PC-9 (cell line): Measurements from ENCODE around the gene MOGAT1. TPM values are rescaled to one million over a fixed set of nuclear protein-coding genes. Genes with fewer than 3 reads are reported as not detected.

Source experiments
- BruUV-seq: library from RNA; stranded (reverse); fragments of 400-500 nt; replicated peaks from 2 replicates; lab custom pipeline; 2021; lab: Mats Ljungman, UMichigan
- CTCF ChIA-PET: fragments of 300-600 bp; sonication (Branson Sonifier 250); formaldehyde crosslinking; loops from one replicate; lab custom pipeline; 2022; ENCODE audit warnings: antibody characterized with exemption; lab: Charles Lee
- POLR2A ChIA-PET: fragments of 300-600 bp; sonication (Branson Sonifier 250); formaldehyde crosslinking; loops from one replicate; lab custom pipeline; 2022; ENCODE audit warnings: antibody characterized with exemption; ENCODE audit not compliant: unreplicated experiment; lab: Charles Lee
- DNase-seq, 2 experiments: peaks; one replicate each; pipeline versions ENCODE4 v3.0.0 to v3.0.0-alpha.2; 2015 to 2022; ENCODE audit warnings: mixed read lengths in 1 of 2
- H2AFZ ChIP-seq: fragments of 200-600 bp; sonication (generic); 2 replicates; pipeline ENCODE4 v1.8.1; 2017; ENCODE audit warnings: antibody characterized with exemption
- H3F3A ChIP-seq: fragments of 200-600 bp; sonication (generic); 2 replicates; pipeline ENCODE4 v1.8.1; 2017; ENCODE audit warnings: antibody characterized with exemption, mild to moderate bottlenecking, low read depth; ENCODE audit not compliant: insufficient read depth
- H3K27ac ChIP-seq: fragments of 200-600 bp; sonication (generic); 2 replicates; pipeline ENCODE4 v1.6.1; 2016; ENCODE audit warnings: mixed run types
- H3K27me3 ChIP-seq: fragments of 200-600 bp; sonication (generic); 2 replicates; pipeline ENCODE4 v1.6.1; 2016; ENCODE audit warnings: low read depth, mixed run types; ENCODE audit not compliant: insufficient read depth
- H3K36me3 ChIP-seq: fragments of 200-600 bp; sonication (generic); 2 replicates; pipeline ENCODE4 v1.6.1; 2016; ENCODE audit warnings: low read depth, mixed run types
- H3K4me1 ChIP-seq: fragments of 200-600 bp; sonication (generic); replicated peaks from 2 replicates; pipeline ENCODE4 v1.6.1; 2016; ENCODE audit warnings: mixed run types; ENCODE audit not compliant: insufficient read depth
- H3K4me2 ChIP-seq: fragments of 200-600 bp; sonication (generic); 2 replicates; pipeline ENCODE4 v1.6.1; 2017; ENCODE audit warnings: mixed run types
- H3K4me3 ChIP-seq: fragments of 200-600 bp; sonication (generic); 2 replicates; pipeline ENCODE4 v1.6.1; 2016; ENCODE audit warnings: mixed run types
- H3K79me2 ChIP-seq: fragments of 200-600 bp; sonication (generic); 2 replicates; pipeline ENCODE4 v1.6.1; 2017; ENCODE audit warnings: low read depth, mixed run types
- H3K9me2 ChIP-seq: fragments of 200-600 bp; sonication (generic); 2 replicates; pipeline ENCODE4 v1.8.1; 2017; ENCODE audit warnings: mild to moderate bottlenecking; ENCODE audit not compliant: insufficient read depth
- H3K9me3 ChIP-seq: fragments of 200-600 bp; sonication (generic); 2 replicates; pipeline ENCODE4 v1.8.1; 2016; ENCODE audit warnings: low read depth; ENCODE audit not compliant: insufficient read depth
- H4K20me1 ChIP-seq: fragments of 200-600 bp; sonication (generic); 2 replicates; pipeline ENCODE4 v1.8.1; 2017; ENCODE audit not compliant: insufficient read depth
- EZH2 ChIP-seq: fragments of 200-600 bp; sonication (generic); IDR thresholded peaks from 2 replicates; pipeline ENCODE4 v1.8.0; 2017; ENCODE audit warnings: antibody characterized with exemption, low read depth
- intact Hi-C: fragments of 100-400 bp; cut with micrococcal nuclease; formaldehyde crosslinking; loops from one replicate; pipeline ENCODE4 v1.10.0; 2022; ENCODE audit not compliant: unreplicated experiment
- total RNA-seq: library from RNA; stranded (reverse); gene quantifications from 2 replicates; pipeline ENCODE4 v1.2.3, GENCODE V29; 2021
- TF ChIP-seq, protein P1 (sequence below): fragments of 200-600 bp; sonication (generic); conservative IDR thresholded peaks from 2 replicates; pipeline ENCODE4 v1.6.1; 2017; ENCODE audit warnings: mixed run types, antibody characterized with exemption, mild to moderate bottlenecking, moderate library complexity

MOGAT1 gene
- total RNA-seq, 1 experiment from 2014 or later, result 0.35 TPM

DNA sequence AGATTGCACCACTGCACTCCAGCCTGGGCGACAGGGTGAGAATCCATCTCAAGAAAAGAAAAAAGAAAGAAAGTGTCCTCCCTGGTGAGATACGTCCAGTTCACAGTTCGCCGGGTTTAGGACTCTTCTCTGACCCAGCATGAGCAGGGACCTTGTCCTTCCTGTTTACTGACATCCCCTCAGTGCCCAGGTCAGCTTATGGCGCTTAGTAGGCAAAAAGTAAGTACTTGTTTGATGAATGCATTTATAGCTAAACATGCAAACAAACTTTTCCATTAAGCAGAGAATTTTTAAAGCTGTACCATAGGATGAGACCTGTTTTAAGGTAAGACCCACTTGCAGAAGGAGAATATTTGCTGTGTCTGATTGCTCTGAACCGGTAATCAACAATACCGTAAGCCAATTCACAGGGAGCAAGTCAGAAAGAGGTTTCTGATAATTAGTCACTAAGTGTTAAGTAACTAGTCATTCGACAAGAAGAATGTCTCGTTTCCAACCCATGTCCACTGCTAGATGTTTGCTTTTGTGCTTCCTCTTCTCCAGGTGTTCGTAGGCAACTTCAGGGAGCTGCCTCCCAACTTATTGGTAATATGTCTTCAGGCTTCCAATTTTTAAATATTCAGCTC, 40.0 kb downstream of the MOGAT1 start:
- POLR2A ChIA-PET, result no interaction called here
- H3K27ac ChIP-seq, result no peak overlapping the region
- DNase-seq, result no peak
- H3K9me3 ChIP-seq, result no peaks in the 10 kb centered on the region
- no peak overlapping the region for H2AFZ ChIP-seq
- H3K4me2 ChIP-seq, result no peak overlapping the region
- no peaks in the 10 kb centered on the region for H4K20me1 ChIP-seq
- H3K9me2 ChIP-seq, result no peaks in the 10 kb centered on the region
- no TSS peak for BruUV-seq
- CTCF ChIA-PET, result no interaction called here
- no peaks in the 10 kb centered on the region for H3K79me2 ChIP-seq
- peaks cover 13% of the 10 kb centered on the region; the same call in 1 of the 2 replicates for H3K4me1 ChIP-seq
- H3F3A ChIP-seq, result peaks cover 22% of the 10 kb centered on the region; the same call in 1 of the 2 replicates
- intact Hi-C loops, result no loop called here
- no peaks in the 10 kb centered on the region for H3K36me3 ChIP-seq
- no peak overlapping the region for H3K4me3 ChIP-seq
- H3K27me3 ChIP-seq, result no peaks in the 10 kb centered on the region
- TF ChIP-seq EZH2, result no peak
- TF ChIP-seq, protein P1, sequence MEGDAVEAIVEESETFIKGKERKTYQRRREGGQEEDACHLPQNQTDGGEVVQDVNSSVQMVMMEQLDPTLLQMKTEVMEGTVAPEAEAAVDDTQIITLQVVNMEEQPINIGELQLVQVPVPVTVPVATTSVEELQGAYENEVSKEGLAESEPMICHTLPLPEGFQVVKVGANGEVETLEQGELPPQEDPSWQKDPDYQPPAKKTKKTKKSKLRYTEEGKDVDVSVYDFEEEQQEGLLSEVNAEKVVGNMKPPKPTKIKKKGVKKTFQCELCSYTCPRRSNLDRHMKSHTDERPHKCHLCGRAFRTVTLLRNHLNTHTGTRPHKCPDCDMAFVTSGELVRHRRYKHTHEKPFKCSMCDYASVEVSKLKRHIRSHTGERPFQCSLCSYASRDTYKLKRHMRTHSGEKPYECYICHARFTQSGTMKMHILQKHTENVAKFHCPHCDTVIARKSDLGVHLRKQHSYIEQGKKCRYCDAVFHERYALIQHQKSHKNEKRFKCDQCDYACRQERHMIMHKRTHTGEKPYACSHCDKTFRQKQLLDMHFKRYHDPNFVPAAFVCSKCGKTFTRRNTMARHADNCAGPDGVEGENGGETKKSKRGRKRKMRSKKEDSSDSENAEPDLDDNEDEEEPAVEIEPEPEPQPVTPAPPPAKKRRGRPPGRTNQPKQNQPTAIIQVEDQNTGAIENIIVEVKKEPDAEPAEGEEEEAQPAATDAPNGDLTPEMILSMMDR, result no peak

DNA sequence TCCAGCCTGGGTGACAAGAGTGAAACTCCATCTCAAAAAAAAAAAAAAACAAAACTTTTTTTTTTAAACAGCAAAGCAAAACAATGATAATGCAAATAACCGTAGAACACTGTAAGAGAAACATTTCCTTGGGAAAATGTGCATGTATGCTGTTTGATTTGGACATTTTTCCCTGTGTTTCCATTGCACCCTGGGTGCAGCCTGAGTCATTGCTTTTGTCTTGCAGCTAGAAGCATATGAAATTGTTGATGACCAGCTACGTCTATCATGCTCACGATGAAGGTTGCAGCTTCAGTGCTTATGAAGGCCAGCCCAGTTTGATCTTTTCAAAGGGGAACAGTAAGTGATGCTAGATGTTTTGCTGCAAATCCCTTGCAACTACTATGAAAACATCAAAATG, 41.5 kb downstream of the MOGAT1 start:
- H3K79me2 ChIP-seq, result no peaks in the 10 kb centered on the region
- ChIA-PET CTCF (no interaction called here), POLR2A (no interaction called here)
- DNase-seq, result no peak
- intact Hi-C loops, result no loop called here
- H3K36me3 ChIP-seq, result no peaks in the 10 kb centered on the region
- H3K4me1 ChIP-seq, result peaks cover 8% of the 10 kb centered on the region; the same call in 1 of the 2 replicates
- TF ChIP-seq EZH2, result no peak
- TF ChIP-seq, protein P1, result no peak
- no peaks in the 10 kb centered on the region for H3K27me3 ChIP-seq
- H3K4me3 ChIP-seq, result no peak overlapping the region
- no peak overlapping the region for H3K27ac ChIP-seq
- no peak overlapping the region for H2AFZ ChIP-seq
- no peaks in the 10 kb centered on the region for H3K9me2 ChIP-seq
- H4K20me1 ChIP-seq, result no peaks in the 10 kb centered on the region
- H3K9me3 ChIP-seq, result no peaks in the 10 kb centered on the region
- H3K4me2 ChIP-seq, result no peak overlapping the region
- H3F3A ChIP-seq, result peaks cover 15% of the 10 kb centered on the region; the same call in 1 of the 2 replicates
- no TSS peak for BruUV-seq

DNA sequence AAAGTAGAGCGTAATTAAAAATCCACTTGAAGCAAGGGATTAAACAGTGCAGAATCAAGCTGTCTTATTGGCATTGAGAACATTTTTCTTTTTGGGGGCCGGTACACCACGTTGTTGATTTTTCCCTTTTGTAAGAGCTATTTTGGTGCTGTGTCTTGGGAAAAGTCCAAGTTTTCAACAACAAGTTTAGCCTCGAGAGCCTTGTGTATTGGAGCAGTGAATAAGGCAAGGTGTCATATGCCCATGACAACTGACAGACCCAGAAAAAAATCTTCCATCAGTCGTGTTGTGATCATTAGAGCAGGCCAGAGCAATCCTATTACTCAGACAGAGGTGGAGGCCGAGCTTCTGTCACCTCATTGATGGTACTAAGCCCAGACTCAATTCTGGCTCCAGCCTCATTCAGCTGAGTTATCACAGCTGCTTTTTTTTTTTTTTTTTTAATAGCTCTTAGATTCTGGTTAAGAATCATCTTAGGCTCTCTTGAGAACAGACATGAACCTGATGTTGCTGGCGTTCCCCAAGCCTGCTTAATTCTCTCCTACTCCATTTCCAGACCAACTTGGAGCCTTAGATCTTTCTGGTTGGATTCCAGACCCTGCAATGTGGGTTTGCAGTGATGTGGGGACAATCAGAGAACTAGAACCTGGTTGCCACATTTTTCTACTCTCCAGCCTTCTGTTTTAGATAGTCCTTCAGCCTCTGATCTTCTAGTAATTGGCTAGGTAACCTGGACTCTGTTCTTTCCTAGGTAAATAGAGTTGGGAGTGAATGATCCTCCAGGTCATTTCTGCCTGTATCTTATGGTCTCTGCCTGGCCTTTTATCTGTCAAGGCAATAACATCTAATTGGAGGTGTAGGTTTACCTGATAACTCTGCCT, 43.1 kb downstream of the MOGAT1 start:
- Histone ChIP-seq H3K9me2 (no peaks in the 10 kb centered on the region), H3K9me3 (no peaks in the 10 kb centered on the region; the same call in 1 of the 2 replicates), H3K4me2 (no peak overlapping the region), H3K4me3 (no peak overlapping the region), H3K4me1 (no peaks in the 10 kb centered on the region), H3K27ac (no peak overlapping the region), H2AFZ (no peak overlapping the region), H3K79me2 (no peaks in the 10 kb centered on the region), H3F3A (peaks cover 4% of the 10 kb centered on the region; the same call in 1 of the 2 replicates), H3K36me3 (no peaks in the 10 kb centered on the region), H4K20me1 (no peaks in the 10 kb centered on the region), H3K27me3 (no peaks in the 10 kb centered on the region)
- CTCF ChIA-PET, result interaction anchor here (0.5 kb wide), 1 partner anchor 150 kb away, joined by 5 read pairs; no protein-coding TSS in a partner anchor
- DNase-seq, result no peak
- no TSS peak for BruUV-seq
- POLR2A ChIA-PET, result interaction anchor here (0.6 kb wide), 2 partner anchors 48 to 123 kb away, joined by 10 read pairs; no protein-coding TSS in a partner anchor
- intact Hi-C loops, result no loop called here
- TF ChIP-seq, protein P1, result no peak
- TF ChIP-seq EZH2, result no peak
